Measurements from ENCODE around the gene STXBP6. TPM values are rescaled to one million over a fixed set of nuclear protein-coding genes. Genes with fewer than 3 reads are reported as not detected.
A peak's percentile ranks its signal among the peaks of the same experiment; 100 is the strongest.
"Not testable (repeated sequence)": the region's sequence is repeated elsewhere in the genome, so short reads cannot be mapped to it uniquely, and the experiment has no call there.

Gene STXBP6
- total RNA-seq, 2 donors from 2014 or later: not detected

GRCh38 chr14:24803933-24804494 is 245.9 kb downstream of the STXBP6 start:
- Mint-ChIP-seq H3K4me1 (ENCODE audit: low read depth in 2 of 2) (peaks cover 3 to 5% of the 10 kb centered on the region in 2 donors), H3K9me3 (no peaks in the 10 kb centered on the region), H3K36me3 (no peaks in the 10 kb centered on the region), H3K4me3 (no peak overlapping the region), H3K27me3 (peaks cover 2 to 7% of the 10 kb centered on the region in 2 donors), H3K27ac (no peak overlapping the region)
- no peak for DNase-seq (ENCODE audit: low spot score)
- peak in 1 of 2 donors; percentile 36 for ATAC-seq

- H3K27me3 Mint-ChIP-seq; ATAC-seq; H3K36me3 Mint-ChIP-seq; H3K4me1 Mint-ChIP-seq (ENCODE audit: low read depth in 2 of 2); DNase-seq (ENCODE audit: low spot score); H3K9me3 Mint-ChIP-seq; H3K4me3 Mint-ChIP-seq; H3K27ac Mint-ChIP-seq: not testable (repeated sequence)
These were observed 246.5 kb downstream of the STXBP6 start for GRCh38 chr14:24803426-24803825.

- H3K9me3 Mint-ChIP-seq: peaks cover 2% of the 10 kb centered on the region
- H3K36me3 Mint-ChIP-seq: no peaks in the 10 kb centered on the region
- H3K4me3 Mint-ChIP-seq: no peak overlapping the region
- DNase-seq (ENCODE audit: low spot score) (no peak), ATAC-seq (no peak)
- H3K27ac Mint-ChIP-seq: no peak overlapping the region
- H3K4me1 Mint-ChIP-seq (ENCODE audit: low read depth in 2 of 2): peaks cover 8 to 10% of the 10 kb centered on the region in 2 donors
- H3K27me3 Mint-ChIP-seq: peaks cover 0 to 5% of the 10 kb centered on the region in 2 donors
These were observed 247.7 kb downstream of the STXBP6 start for GRCh38 chr14:24802236-24802635.

GRCh38 chr14:24801024-24801423 is 248.9 kb downstream of the STXBP6 start:
- H3K9me3 Mint-ChIP-seq: peaks cover 2% of the 10 kb centered on the region
- H3K27ac Mint-ChIP-seq: no peak overlapping the region
- H3K36me3 Mint-ChIP-seq: no peaks in the 10 kb centered on the region
- DNase-seq (ENCODE audit: low spot score) (no peak), ATAC-seq (no peak)
- H3K4me3 Mint-ChIP-seq: no peak overlapping the region
- H3K27me3 Mint-ChIP-seq: no peaks in the 10 kb centered on the region
- H3K4me1 Mint-ChIP-seq (ENCODE audit: low read depth in 2 of 2): peaks cover 8 to 10% of the 10 kb centered on the region in 2 donors

- Mint-ChIP-seq H3K9me3 (peaks cover 2% of the 10 kb centered on the region), H3K4me3 (no peak overlapping the region), H3K27me3 (peaks cover 0 to 5% of the 10 kb centered on the region in 2 donors), H3K4me1 (ENCODE audit: low read depth in 2 of 2) (peaks cover 8 to 10% of the 10 kb centered on the region in 2 donors), H3K27ac (no peak overlapping the region), H3K36me3 (no peaks in the 10 kb centered on the region)
- ATAC-seq: no peak
- no peak for DNase-seq (ENCODE audit: low spot score)
These were observed 251.0 kb downstream of the STXBP6 start for GRCh38 chr14:24798911-24799462.

- H3K27ac Mint-ChIP-seq: no peak overlapping the region
- peaks cover 2% of the 10 kb centered on the region for H3K9me3 Mint-ChIP-seq
- no peak for ATAC-seq
- H3K4me3 Mint-ChIP-seq: no peak overlapping the region
- DNase-seq (ENCODE audit: low spot score): no peak
- peaks cover 8 to 10% of the 10 kb centered on the region in 2 donors for H3K4me1 Mint-ChIP-seq (ENCODE audit: low read depth in 2 of 2)
- H3K36me3 Mint-ChIP-seq: no peaks in the 10 kb centered on the region
- peaks cover 0 to 13% of the 10 kb centered on the region in 2 donors for H3K27me3 Mint-ChIP-seq
These were observed 254.5 kb downstream of the STXBP6 start for GRCh38 chr14:24795406-24795805.

- H3K4me3 Mint-ChIP-seq: no peak overlapping the region
- ATAC-seq: no peak
- H3K9me3 Mint-ChIP-seq: peaks cover 2% of the 10 kb centered on the region
- H3K27ac Mint-ChIP-seq: no peak overlapping the region
- peaks cover 8 to 10% of the 10 kb centered on the region in 2 donors for H3K4me1 Mint-ChIP-seq (ENCODE audit: low read depth in 2 of 2)
- no peaks in the 10 kb centered on the region for H3K36me3 Mint-ChIP-seq
- no peak for DNase-seq (ENCODE audit: low spot score)
- H3K27me3 Mint-ChIP-seq: peaks cover 0 to 13% of the 10 kb centered on the region in 2 donors
These were observed 255.2 kb downstream of the STXBP6 start for GRCh38 chr14:24794644-24795305.

- H3K27ac Mint-ChIP-seq: no peak overlapping the region
- H3K4me1 Mint-ChIP-seq (ENCODE audit: low read depth in 2 of 2): no peaks in the 10 kb centered on the region
- ATAC-seq (no peak), DNase-seq (ENCODE audit: low spot score) (no peak)
- peaks cover 0 to 21% of the 10 kb centered on the region in 2 donors for H3K27me3 Mint-ChIP-seq
- no peaks in the 10 kb centered on the region for H3K36me3 Mint-ChIP-seq
- H3K4me3 Mint-ChIP-seq: no peak overlapping the region
- no peaks in the 10 kb centered on the region for H3K9me3 Mint-ChIP-seq
These were observed 259.8 kb downstream of the STXBP6 start for GRCh38 chr14:24790196-24790595.

- DNase-seq (ENCODE audit: low spot score): no peak
- no peaks in the 10 kb centered on the region for H3K9me3 Mint-ChIP-seq
- peaks cover 0 to 19% of the 10 kb centered on the region in 2 donors for H3K27me3 Mint-ChIP-seq
- H3K36me3 Mint-ChIP-seq: no peaks in the 10 kb centered on the region
- no peak overlapping the region for H3K27ac Mint-ChIP-seq
- H3K4me3 Mint-ChIP-seq: no peak overlapping the region
- H3K4me1 Mint-ChIP-seq (ENCODE audit: low read depth in 2 of 2): no peaks in the 10 kb centered on the region
- ATAC-seq: no peak
These were observed 260.5 kb downstream of the STXBP6 start for GRCh38 chr14:24789378-24789884.

- no peaks in the 10 kb centered on the region for H3K4me1 Mint-ChIP-seq (ENCODE audit: low read depth in 2 of 2)
- no peak overlapping the region for H3K4me3 Mint-ChIP-seq
- peaks cover 0 to 9% of the 10 kb centered on the region in 2 donors for H3K27me3 Mint-ChIP-seq
- no peaks in the 10 kb centered on the region for H3K9me3 Mint-ChIP-seq
- DNase-seq (ENCODE audit: low spot score): no peak
- no peaks in the 10 kb centered on the region for H3K36me3 Mint-ChIP-seq
- no peak for ATAC-seq
- H3K27ac Mint-ChIP-seq: no peak overlapping the region
These were observed 264.2 kb downstream of the STXBP6 start for GRCh38 chr14:24785698-24786097.

- no peaks in the 10 kb centered on the region for H3K36me3 Mint-ChIP-seq
- DNase-seq (ENCODE audit: low spot score) (no peak), ATAC-seq (no peak)
- no peak overlapping the region for H3K27ac Mint-ChIP-seq
- H3K4me1 Mint-ChIP-seq (ENCODE audit: low read depth in 2 of 2): no peaks in the 10 kb centered on the region
- peaks cover 0 to 9% of the 10 kb centered on the region in 2 donors for H3K27me3 Mint-ChIP-seq
- no peaks in the 10 kb centered on the region for H3K9me3 Mint-ChIP-seq
- H3K4me3 Mint-ChIP-seq: no peak overlapping the region
These were observed 265.0 kb downstream of the STXBP6 start for GRCh38 chr14:24784981-24785380.

GRCh38 chr14:24783791-24784190 is 266.2 kb downstream of the STXBP6 start:
- Mint-ChIP-seq H3K9me3 (no peaks in the 10 kb centered on the region), H3K4me3 (no peak overlapping the region), H3K4me1 (ENCODE audit: low read depth in 2 of 2) (no peaks in the 10 kb centered on the region)

GRCh38 chr14:24780281-24780680 is 269.7 kb downstream of the STXBP6 start:
- DNase-seq (ENCODE audit: low spot score) (no peak), ATAC-seq (no peak)
- no peaks in the 10 kb centered on the region for H3K4me1 Mint-ChIP-seq (ENCODE audit: low read depth in 2 of 2)
- no peak overlapping the region for H3K27ac Mint-ChIP-seq
- H3K9me3 Mint-ChIP-seq: no peaks in the 10 kb centered on the region
- H3K27me3 Mint-ChIP-seq: peaks cover 3 to 6% of the 10 kb centered on the region in 2 donors
- H3K36me3 Mint-ChIP-seq: no peaks in the 10 kb centered on the region
- no peak overlapping the region for H3K4me3 Mint-ChIP-seq

More at GRCh38 chr14:24783791-24784190, 266.2 kb downstream of the STXBP6 start:
- DNase-seq (ENCODE audit: low spot score) (no peak), ATAC-seq (no peak)
- H3K36me3 Mint-ChIP-seq: no peaks in the 10 kb centered on the region
- no peak overlapping the region for H3K27ac Mint-ChIP-seq
- peaks cover 0 to 9% of the 10 kb centered on the region in 2 donors for H3K27me3 Mint-ChIP-seq

- H3K4me3 Mint-ChIP-seq: no peak overlapping the region
These were observed 272.3 kb downstream of the STXBP6 start for GRCh38 chr14:24777678-24778077.

More at GRCh38 chr14:24777678-24778077, 272.3 kb downstream of the STXBP6 start:
- Mint-ChIP-seq H3K27me3 (peaks cover 7% of the 10 kb centered on the region in 2 donors), H3K27ac (no peak overlapping the region), H3K9me3 (no peaks in the 10 kb centered on the region), H3K4me1 (ENCODE audit: low read depth in 2 of 2) (no peaks in the 10 kb centered on the region), H3K36me3 (no peaks in the 10 kb centered on the region)
- DNase-seq (ENCODE audit: low spot score): no peak
- ATAC-seq: no peak
